ENCODE measurements around the gene PCDHB9. TPM values are rescaled to one million over a fixed set of nuclear protein-coding genes. Genes with fewer than 3 reads are reported as not detected.
"Not testable (repeated sequence)": the region's sequence is repeated elsewhere in the genome, so short reads cannot be mapped to it uniquely, and the experiment has no call there.

PCDHB9 gene
- total and polyA plus RNA-seq, 2 donors (not counting 1 experiment from before 2014, with no cell fraction given) = 0.12 TPM

DNA sequence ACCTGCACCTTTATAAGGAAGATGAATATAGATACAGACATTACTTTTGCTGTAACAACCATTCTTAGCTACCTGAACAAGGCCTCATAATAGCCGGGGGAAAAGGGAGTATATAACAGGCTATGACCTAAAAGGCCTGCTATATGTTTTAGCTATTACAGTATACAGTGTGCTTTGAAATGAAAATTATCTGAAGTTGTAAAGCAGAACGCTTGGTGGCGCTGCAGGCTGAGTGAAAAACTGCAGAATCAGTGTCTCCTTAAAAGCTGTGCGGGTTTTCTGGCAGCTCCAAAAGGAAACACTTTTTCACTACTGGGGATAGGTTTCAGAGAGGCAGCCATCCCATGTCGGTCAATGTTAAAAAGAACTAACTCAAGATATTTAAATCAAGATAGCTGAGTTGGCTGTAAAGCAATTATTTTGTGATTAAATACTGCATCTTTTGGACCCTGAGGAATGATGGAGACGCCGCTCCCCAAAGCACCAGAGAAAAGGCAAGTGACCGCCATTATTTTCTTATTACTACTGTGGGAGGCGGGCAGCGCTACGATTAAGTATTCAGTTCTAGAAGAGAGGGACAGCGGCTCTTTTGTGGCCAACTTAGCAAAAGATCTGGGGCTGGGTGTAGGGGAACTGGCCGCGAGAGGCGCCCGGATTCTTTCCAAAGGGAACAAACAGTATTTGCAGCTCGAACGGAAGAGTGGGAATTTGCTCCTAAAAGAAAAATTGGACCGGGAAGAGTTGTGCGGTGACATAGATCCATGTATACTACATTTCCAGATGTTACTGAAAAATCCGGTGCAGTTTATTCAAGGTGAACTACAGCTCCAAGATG, 31.2 kb upstream of the PCDHB9 start:
- H3K36me3 ChIP-seq (replicated peaks in 1 of 2; ENCODE audit: control extremely low read depth in 1 of 2, control insufficient read depth in 1 of 2, extremely low read depth in 1 of 2, insufficient read depth in 2 of 2, low read length in 1 of 2) = no peaks in the 10 kb centered on the region
- Mint-ChIP-seq H3K27ac (no peak overlapping the region), H3K4me1 (no peaks in the 10 kb centered on the region), H3K9me3 (ENCODE audit: insufficient read depth) (no peaks in the 10 kb centered on the region), H3K4me3 (no peak overlapping the region), H3K27me3 (peaks cover 19% of the 10 kb centered on the region)
- H3K9me3 ChIP-seq (ENCODE audit: control extremely low read depth in 1 of 3, control insufficient read depth in 2 of 3, insufficient read depth in 1 of 3, low read length in 2 of 3) = peaks cover 2 to 40% (median 7%) of the 10 kb centered on the region in 3 donors
- H3K4me2 ChIP-seq (replicated peaks; ENCODE audit: low read depth, low read length, poor library complexity, severe bottlenecking) = no peak overlapping the region
- ChIA-PET POLR2A (no interaction called here), CTCF (no interaction called here)
- TF ChIP-seq, protein P1, sequence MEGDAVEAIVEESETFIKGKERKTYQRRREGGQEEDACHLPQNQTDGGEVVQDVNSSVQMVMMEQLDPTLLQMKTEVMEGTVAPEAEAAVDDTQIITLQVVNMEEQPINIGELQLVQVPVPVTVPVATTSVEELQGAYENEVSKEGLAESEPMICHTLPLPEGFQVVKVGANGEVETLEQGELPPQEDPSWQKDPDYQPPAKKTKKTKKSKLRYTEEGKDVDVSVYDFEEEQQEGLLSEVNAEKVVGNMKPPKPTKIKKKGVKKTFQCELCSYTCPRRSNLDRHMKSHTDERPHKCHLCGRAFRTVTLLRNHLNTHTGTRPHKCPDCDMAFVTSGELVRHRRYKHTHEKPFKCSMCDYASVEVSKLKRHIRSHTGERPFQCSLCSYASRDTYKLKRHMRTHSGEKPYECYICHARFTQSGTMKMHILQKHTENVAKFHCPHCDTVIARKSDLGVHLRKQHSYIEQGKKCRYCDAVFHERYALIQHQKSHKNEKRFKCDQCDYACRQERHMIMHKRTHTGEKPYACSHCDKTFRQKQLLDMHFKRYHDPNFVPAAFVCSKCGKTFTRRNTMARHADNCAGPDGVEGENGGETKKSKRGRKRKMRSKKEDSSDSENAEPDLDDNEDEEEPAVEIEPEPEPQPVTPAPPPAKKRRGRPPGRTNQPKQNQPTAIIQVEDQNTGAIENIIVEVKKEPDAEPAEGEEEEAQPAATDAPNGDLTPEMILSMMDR (IDR thresholded peaks at IDR 0.05) = no peak
- TF ChIP-seq EZH2 (IDR thresholded peaks at IDR 0.05; ENCODE audit: borderline replicate concordance, insufficient read depth, low read depth, low read length, poor library complexity, severe bottlenecking) = no peak
- no peaks in the 10 kb centered on the region for H3K4me1 ChIP-seq (ENCODE audit: control insufficient read depth in 2 of 2, insufficient read depth in 2 of 2, low read length in 2 of 2)
- ATAC-seq (ENCODE audit: low read depth) (no peak), DNase-seq (no peak)
- H3K27ac ChIP-seq (ENCODE audit: low read length in 2 of 2) = no peak overlapping the region
- H3K9ac ChIP-seq (ENCODE audit: low read length) = no peak overlapping the region
- no peak overlapping the region for H2AFZ ChIP-seq (ENCODE audit: insufficient read depth, low read depth, low read length, poor library complexity, severe bottlenecking)
- no peaks in the 10 kb centered on the region for H3K79me2 ChIP-seq (ENCODE audit: control insufficient read depth, insufficient read depth, low read length)
- H3K27me3 ChIP-seq (replicated peaks in 1 of 4; ENCODE audit: control extremely low read depth in 1 of 4, control insufficient read depth in 3 of 4, insufficient read depth in 4 of 4, low read length in 3 of 4) = peaks cover 0 to 8% (median 5%) of the 10 kb centered on the region in 4 experiments
- 36% methylated on average over 20 of the region's 21 CpGs for WGBS (ENCODE audit: insufficient coverage)
- H4K20me1 ChIP-seq (ENCODE audit: control insufficient read depth, insufficient read depth, low read length, poor library complexity, severe bottlenecking) = no peaks in the 10 kb centered on the region
- H3K4me3 ChIP-seq (ENCODE audit: control extremely low read depth in 1 of 5, extremely low read depth in 1 of 5, insufficient read depth in 1 of 5, low read depth in 2 of 5, low read length in 4 of 5) = no peak overlapping the region
- intact Hi-C loops (cut with micrococcal nuclease) = no loop called here

DNA sequence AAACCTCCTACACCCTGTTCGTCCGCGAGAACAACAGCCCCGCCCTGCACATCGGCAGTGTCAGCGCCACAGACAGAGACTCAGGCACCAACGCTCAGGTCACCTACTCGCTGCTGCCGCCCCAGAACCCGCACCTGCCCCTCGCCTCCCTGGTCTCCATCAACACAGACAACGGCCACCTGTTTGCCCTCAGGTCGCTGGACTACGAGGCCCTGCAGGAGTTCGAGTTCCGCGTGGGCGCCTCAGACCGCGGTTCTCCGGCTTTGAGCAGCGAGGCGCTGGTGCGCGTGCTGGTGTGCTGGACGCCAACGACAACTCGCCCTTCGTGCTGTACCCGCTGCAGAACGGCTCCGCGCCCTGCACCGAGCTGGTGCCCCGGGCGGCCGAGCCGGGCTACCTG, 29.6 kb upstream of the PCDHB9 start:
- H3K4me3 ChIP-seq (ENCODE audit: control extremely low read depth in 1 of 5, extremely low read depth in 1 of 5, insufficient read depth in 1 of 5, low read depth in 2 of 5, low read length in 4 of 5); H3K4me1 Mint-ChIP-seq; POLR2A ChIA-PET; H3K4me2 ChIP-seq (replicated peaks; ENCODE audit: low read depth, low read length, poor library complexity, severe bottlenecking); H3K36me3 ChIP-seq (replicated peaks in 1 of 2; ENCODE audit: control extremely low read depth in 1 of 2, control insufficient read depth in 1 of 2, extremely low read depth in 1 of 2, insufficient read depth in 2 of 2, low read length in 1 of 2); H3K4me1 ChIP-seq (ENCODE audit: control insufficient read depth in 2 of 2, insufficient read depth in 2 of 2, low read length in 2 of 2); DNase-seq; H3K9me3 Mint-ChIP-seq (ENCODE audit: insufficient read depth); H2AFZ ChIP-seq (ENCODE audit: insufficient read depth, low read depth, low read length, poor library complexity, severe bottlenecking); H3K9ac ChIP-seq (ENCODE audit: low read length); H3K4me3 Mint-ChIP-seq; CTCF ChIA-PET; H4K20me1 ChIP-seq (ENCODE audit: control insufficient read depth, insufficient read depth, low read length, poor library complexity, severe bottlenecking); H3K27me3 ChIP-seq (replicated peaks in 1 of 4; ENCODE audit: control extremely low read depth in 1 of 4, control insufficient read depth in 3 of 4, insufficient read depth in 4 of 4, low read length in 3 of 4); ATAC-seq (ENCODE audit: low read depth); intact Hi-C loops (cut with micrococcal nuclease); H3K79me2 ChIP-seq (ENCODE audit: control insufficient read depth, insufficient read depth, low read length); H3K27ac Mint-ChIP-seq; H3K27ac ChIP-seq (ENCODE audit: low read length in 2 of 2): not testable (repeated sequence)
- peaks cover 14% of the 10 kb centered on the region for H3K27me3 Mint-ChIP-seq
- H3K9me3 ChIP-seq (ENCODE audit: control extremely low read depth in 1 of 3, control insufficient read depth in 2 of 3, insufficient read depth in 1 of 3, low read length in 2 of 3) = peaks cover 2 to 25% (median 2%) of the 10 kb centered on the region in 3 donors
- WGBS (ENCODE audit: insufficient coverage) = 47% methylated on average over 22 of the region's 38 CpGs

DNA sequence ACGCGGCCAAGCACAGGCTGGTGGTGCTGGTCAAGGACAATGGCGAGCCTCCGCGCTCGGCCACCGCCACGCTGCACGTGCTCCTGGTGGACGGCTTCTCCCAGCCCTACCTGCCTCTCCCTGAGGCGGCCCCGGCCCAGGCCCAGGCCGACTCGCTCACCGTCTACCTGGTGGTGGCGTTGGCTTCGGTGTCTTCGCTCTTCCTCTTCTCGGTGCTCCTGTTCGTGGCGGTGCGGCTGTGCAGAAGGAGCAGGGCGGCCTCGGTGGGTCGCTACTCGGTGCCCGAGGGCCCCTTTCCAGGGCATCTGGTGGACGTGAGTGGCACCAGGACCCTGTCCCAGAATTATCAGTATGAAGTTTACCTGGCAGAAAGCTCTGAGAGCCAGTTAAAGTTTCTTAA, 29.1 kb upstream of the PCDHB9 start:
- ATAC-seq (ENCODE audit: low read depth); H3K4me3 Mint-ChIP-seq; H2AFZ ChIP-seq (ENCODE audit: insufficient read depth, low read depth, low read length, poor library complexity, severe bottlenecking); H3K4me2 ChIP-seq (replicated peaks; ENCODE audit: low read depth, low read length, poor library complexity, severe bottlenecking); H3K79me2 ChIP-seq (ENCODE audit: control insufficient read depth, insufficient read depth, low read length); H3K9me3 Mint-ChIP-seq (ENCODE audit: insufficient read depth); CTCF ChIA-PET; DNase-seq; POLR2A ChIA-PET; H3K27me3 ChIP-seq (replicated peaks in 1 of 4; ENCODE audit: control extremely low read depth in 1 of 4, control insufficient read depth in 3 of 4, insufficient read depth in 4 of 4, low read length in 3 of 4); intact Hi-C loops (cut with micrococcal nuclease); H3K4me1 Mint-ChIP-seq; H3K9ac ChIP-seq (ENCODE audit: low read length); H3K27ac Mint-ChIP-seq; H3K27ac ChIP-seq (ENCODE audit: low read length in 2 of 2); H3K4me3 ChIP-seq (ENCODE audit: control extremely low read depth in 1 of 5, extremely low read depth in 1 of 5, insufficient read depth in 1 of 5, low read depth in 2 of 5, low read length in 4 of 5); H3K36me3 ChIP-seq (replicated peaks in 1 of 2; ENCODE audit: control extremely low read depth in 1 of 2, control insufficient read depth in 1 of 2, extremely low read depth in 1 of 2, insufficient read depth in 2 of 2, low read length in 1 of 2); H4K20me1 ChIP-seq (ENCODE audit: control insufficient read depth, insufficient read depth, low read length, poor library complexity, severe bottlenecking); H3K4me1 ChIP-seq (ENCODE audit: control insufficient read depth in 2 of 2, insufficient read depth in 2 of 2, low read length in 2 of 2): not testable (repeated sequence)
- peaks cover 14% of the 10 kb centered on the region for H3K27me3 Mint-ChIP-seq
- WGBS (ENCODE audit: insufficient coverage) = 61% methylated on average over 25 of the region's 28 CpGs
- peaks cover 2 to 25% (median 4%) of the 10 kb centered on the region in 3 donors for H3K9me3 ChIP-seq (ENCODE audit: control extremely low read depth in 1 of 3, control insufficient read depth in 2 of 3, insufficient read depth in 1 of 3, low read length in 2 of 3)

Measured in B cell (primary cell).